Smooth muscle cell (in vitro differentiated cells): ENCODE data around the gene OGDH. TPM values are rescaled to one million over a fixed set of nuclear protein-coding genes. Genes with fewer than 3 reads are reported as not detected.
"Not testable (repeated sequence)": the region's sequence is repeated elsewhere in the genome, so short reads cannot be mapped to it uniquely, and the experiment has no call there.

Source experiments
- DNase-seq: peaks from one replicate; lab custom pipeline; 2025; ENCODE audit not compliant: unreplicated experiment; lab: John Stamatoyannopoulos, UW
- H2AFZ ChIP-seq: fragments of 200-600 bp; sonication (generic); 2 replicates; pipeline ENCODE4 v1.6.0; 2016; ENCODE audit warnings: antibody characterized with exemption, low read depth, mild to moderate bottlenecking
- H3F3A ChIP-seq: fragments of 200-600 bp; sonication (generic); 2 replicates; pipeline ENCODE4 v1.6.0; 2017; ENCODE audit warnings: antibody characterized with exemption, low read depth
- H3K27ac ChIP-seq: fragments of 200-600 bp; sonication (generic); 2 replicates; pipeline ENCODE4 v1.5.1; 2016; ENCODE audit warnings: low read depth, mild to moderate bottlenecking
- H3K27me3 ChIP-seq: fragments of 200-600 bp; sonication (generic); 2 replicates; pipeline ENCODE4 v1.6.1; 2016; ENCODE audit warnings: low read depth, mild to moderate bottlenecking
- H3K36me3 ChIP-seq: fragments of 200-600 bp; sonication (generic); 2 replicates; pipeline ENCODE4 v1.5.1; 2016; ENCODE audit warnings: low read depth
- H3K4me1 ChIP-seq: fragments of 200-600 bp; sonication (generic); 2 replicates; pipeline ENCODE4 v1.5.1; 2016; ENCODE audit warnings: low read depth
- H3K4me2 ChIP-seq: fragments of 200-600 bp; sonication (generic); 2 replicates; pipeline ENCODE4 v1.6.0; 2016; ENCODE audit warnings: mild to moderate bottlenecking
- H3K4me3 ChIP-seq: fragments of 200-600 bp; sonication (generic); 2 replicates; pipeline ENCODE4 v1.5.1; 2016; ENCODE audit warnings: mild to moderate bottlenecking
- H3K79me2 ChIP-seq: fragments of 200-600 bp; sonication (generic); 2 replicates; pipeline ENCODE4 v1.6.0; 2016; ENCODE audit warnings: low read depth, mild to moderate bottlenecking
- H3K9ac ChIP-seq: fragments of 200-600 bp; sonication (generic); 2 replicates; pipeline ENCODE4 v1.6.0; 2016; ENCODE audit warnings: low read depth
- H3K9me3 ChIP-seq: fragments of 200-600 bp; sonication (generic); replicated peaks from 2 replicates; pipeline ENCODE4 v1.5.1; 2016; ENCODE audit warnings: low read depth
- H4K20me1 ChIP-seq: fragments of 200-600 bp; sonication (generic); 2 replicates; pipeline ENCODE4 v1.6.0; 2016; ENCODE audit warnings: low read depth
- WGBS: methylation state at CpG from one replicate; pipeline ENCODE4 v1.1.7; 2016; ENCODE audit warnings: low lambda C conversion rate; 5-methylcytosine and 5-hydroxymethylcytosine counted together
- polyA plus RNA-seq: library from polyadenylated mRNA; unstranded; fragments of >200 nt; fragmentation: Nextera tagmentation; extraction: Ambion mirVana; gene quantifications from 2 replicates; pipeline ENCODE4 v1.2.1, GENCODE V29; 2016
- total RNA-seq: library from RNA; depleted of rRNA; stranded (reverse); fragments of >200 nt; gene quantifications from 2 replicates; pipeline ENCODE4 v1.2.3, GENCODE V29; 2014
- TF ChIP-seq, protein P1 (sequence below): fragments of 200-600 bp; sonication (generic); IDR thresholded peaks from 2 replicates; pipeline ENCODE4 v1.5.1; 2017; ENCODE audit warnings: borderline replicate concordance, mild to moderate bottlenecking, antibody characterized with exemption; ENCODE audit not compliant: insufficient read depth, poor library complexity, severe bottlenecking

The OGDH gene
- total and polyA plus RNA-seq, 2 experiments from 2014 or later: 32.6 to 34.2 TPM

DNA sequence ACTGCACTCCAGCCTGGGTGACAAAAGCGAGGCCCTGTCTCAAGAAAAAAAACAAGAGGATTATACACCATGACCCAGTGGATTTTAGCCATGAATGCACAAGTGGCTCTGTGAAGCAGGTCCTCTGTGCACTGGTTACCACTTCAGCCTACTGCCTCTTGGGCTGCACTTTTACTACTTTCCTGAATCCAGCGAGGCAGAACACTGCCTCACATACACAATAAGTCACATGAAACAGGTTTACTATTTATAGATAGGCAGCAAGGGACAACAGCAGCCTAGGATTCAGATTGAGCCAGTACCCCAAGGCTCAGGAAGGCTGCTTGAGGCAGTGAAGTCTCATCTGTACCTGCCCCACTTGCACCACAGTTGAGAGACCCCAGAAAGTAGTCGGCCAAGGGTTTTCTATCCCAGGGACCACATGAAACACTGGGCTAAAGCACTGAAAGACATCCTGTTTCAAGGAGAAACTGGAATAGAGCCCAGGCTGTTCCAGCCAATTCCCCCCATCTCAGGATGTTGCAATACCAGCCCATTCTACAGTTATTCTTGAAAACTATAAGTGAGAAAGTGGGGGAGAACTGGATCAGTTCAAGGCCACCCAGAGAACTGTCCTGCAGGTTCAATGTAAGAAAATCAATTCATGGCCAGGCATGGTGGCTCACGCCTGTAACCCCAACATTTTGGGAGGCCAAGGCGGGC lies 10.3 kb upstream of the OGDH start:
- H3K36me3 ChIP-seq: no peaks in the 10 kb centered on the region
- DNase-seq: no peak
- H4K20me1 ChIP-seq: no peaks in the 10 kb centered on the region
- TF ChIP-seq, protein P1, sequence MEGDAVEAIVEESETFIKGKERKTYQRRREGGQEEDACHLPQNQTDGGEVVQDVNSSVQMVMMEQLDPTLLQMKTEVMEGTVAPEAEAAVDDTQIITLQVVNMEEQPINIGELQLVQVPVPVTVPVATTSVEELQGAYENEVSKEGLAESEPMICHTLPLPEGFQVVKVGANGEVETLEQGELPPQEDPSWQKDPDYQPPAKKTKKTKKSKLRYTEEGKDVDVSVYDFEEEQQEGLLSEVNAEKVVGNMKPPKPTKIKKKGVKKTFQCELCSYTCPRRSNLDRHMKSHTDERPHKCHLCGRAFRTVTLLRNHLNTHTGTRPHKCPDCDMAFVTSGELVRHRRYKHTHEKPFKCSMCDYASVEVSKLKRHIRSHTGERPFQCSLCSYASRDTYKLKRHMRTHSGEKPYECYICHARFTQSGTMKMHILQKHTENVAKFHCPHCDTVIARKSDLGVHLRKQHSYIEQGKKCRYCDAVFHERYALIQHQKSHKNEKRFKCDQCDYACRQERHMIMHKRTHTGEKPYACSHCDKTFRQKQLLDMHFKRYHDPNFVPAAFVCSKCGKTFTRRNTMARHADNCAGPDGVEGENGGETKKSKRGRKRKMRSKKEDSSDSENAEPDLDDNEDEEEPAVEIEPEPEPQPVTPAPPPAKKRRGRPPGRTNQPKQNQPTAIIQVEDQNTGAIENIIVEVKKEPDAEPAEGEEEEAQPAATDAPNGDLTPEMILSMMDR: no peak
- no peak overlapping the region for H3K27ac ChIP-seq
- 82% methylated on average over 5 of the region's 5 CpGs for WGBS
- H2AFZ ChIP-seq: no peak overlapping the region
- no peak overlapping the region for H3K4me2 ChIP-seq
- H3K4me1 ChIP-seq: no peaks in the 10 kb centered on the region
- no peaks in the 10 kb centered on the region for H3K79me2 ChIP-seq
- H3F3A ChIP-seq: no peaks in the 10 kb centered on the region
- no peak overlapping the region for H3K4me3 ChIP-seq
- no peaks in the 10 kb centered on the region for H3K27me3 ChIP-seq
- H3K9me3 ChIP-seq: no peaks in the 10 kb centered on the region
- no peak overlapping the region for H3K9ac ChIP-seq

DNA sequence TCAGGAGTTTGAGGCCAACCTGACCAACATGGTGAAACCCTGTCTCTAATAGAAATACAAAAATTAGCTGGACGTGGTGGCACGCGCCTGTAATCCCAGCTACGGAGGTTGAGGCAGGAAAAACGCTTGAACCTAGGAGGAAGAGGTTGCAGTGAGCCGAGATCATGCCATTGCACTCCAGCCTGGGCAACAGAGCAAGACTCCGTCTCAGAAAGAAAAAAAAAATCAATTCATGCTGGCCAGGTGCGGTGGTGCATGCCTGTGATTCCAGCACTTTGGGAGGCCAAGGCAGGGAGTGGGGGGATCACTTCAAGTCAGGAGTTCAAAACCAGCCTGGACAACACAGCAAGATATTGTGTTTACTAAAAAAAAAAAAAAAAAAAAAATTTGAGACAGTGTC lies 9.2 kb upstream of the OGDH start:
- not testable (repeated sequence) for H3K4me2 ChIP-seq, H4K20me1 ChIP-seq, H3K79me2 ChIP-seq, H3K4me3 ChIP-seq, H3K36me3 ChIP-seq, H3K9me3 ChIP-seq, DNase-seq, H3K27me3 ChIP-seq, H3K9ac ChIP-seq, H3F3A ChIP-seq, H2AFZ ChIP-seq, H3K4me1 ChIP-seq, H3K27ac ChIP-seq
- 92% methylated on average over 8 of the region's 8 CpGs for WGBS

DNA sequence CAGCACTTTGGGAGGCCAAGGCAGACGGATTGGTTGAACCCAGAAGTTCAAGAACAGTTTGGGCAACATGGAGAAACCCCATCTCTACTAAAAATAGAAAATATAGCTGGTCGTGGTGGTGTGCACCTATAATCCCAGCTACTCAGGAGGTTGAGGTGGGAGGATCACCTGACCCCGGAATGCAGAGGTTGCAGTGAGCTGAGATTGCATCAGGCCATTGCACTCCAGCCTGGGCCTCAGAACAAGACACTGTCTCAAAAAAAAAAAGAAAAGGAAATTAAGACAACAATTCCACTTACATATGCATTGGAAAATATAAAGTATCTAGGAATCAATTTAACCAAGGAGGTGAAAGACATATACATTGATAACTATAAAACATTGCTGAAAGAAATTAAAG lies 7.2 kb upstream of the OGDH start:
- Histone ChIP-seq H3K27me3 (no peaks in the 10 kb centered on the region), H3K27ac (no peak overlapping the region), H2AFZ (no peak overlapping the region), H3K4me2 (no peak overlapping the region), H3K9me3 (no peaks in the 10 kb centered on the region), H3K79me2 (no peaks in the 10 kb centered on the region), H3F3A (no peaks in the 10 kb centered on the region), H3K4me1 (no peaks in the 10 kb centered on the region), H3K36me3 (no peaks in the 10 kb centered on the region), H4K20me1 (no peaks in the 10 kb centered on the region), H3K4me3 (no peak overlapping the region), H3K9ac (no peak overlapping the region)
- TF ChIP-seq, protein P1: no peak
- DNase-seq: no peak
- 61% methylated on average over 3 of the region's 3 CpGs for WGBS

DNA sequence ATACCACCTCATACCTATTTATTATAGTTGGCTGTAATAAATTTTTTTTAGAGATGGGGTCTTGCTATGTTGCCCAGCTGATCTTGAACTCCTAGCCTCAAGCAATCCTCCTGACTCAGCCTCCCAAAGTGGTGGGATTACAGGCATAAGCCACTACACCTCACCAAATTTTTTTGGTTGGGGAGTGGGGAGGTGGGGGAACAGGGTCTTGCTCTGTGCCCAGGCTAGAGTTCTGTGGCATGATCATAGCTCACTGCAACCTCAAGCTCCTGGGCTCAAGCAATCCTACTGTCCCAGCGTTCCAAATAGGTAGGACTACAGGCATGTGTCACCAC lies 3.9 kb upstream of the OGDH start:
- Histone ChIP-seq H3K4me1 (no peaks in the 10 kb centered on the region), H3K9ac (no peak overlapping the region), H4K20me1 (peaks cover 5% of the 10 kb centered on the region), H3K9me3 (no peaks in the 10 kb centered on the region), H3K27me3 (no peaks in the 10 kb centered on the region), H3K27ac (no peak overlapping the region), H3K79me2 (peaks cover 6% of the 10 kb centered on the region), H3F3A (no peaks in the 10 kb centered on the region), H2AFZ (no peak overlapping the region), H3K36me3 (no peaks in the 10 kb centered on the region), H3K4me2 (no peak overlapping the region), H3K4me3 (no peak overlapping the region)
- 82% methylated on average over 1 of the region's 1 CpG for WGBS
- TF ChIP-seq, protein P1: no peak
- DNase-seq: no peak
